LNCaP clone FGC (cell line): ENCODE data around the gene RXRB.
A peak's percentile ranks its signal among the peaks of the same experiment; 100 is the strongest.

ENCODE experiments used
- DNase-seq: peaks from one replicate; pipeline ENCODE4 v3.0.0-alpha.2; 2011; ENCODE audit warnings: low read depth
- H3K4me3 ChIP-seq: 2 replicates; pipeline ENCODE4 v1.5.1; 2011; ENCODE audit warnings: mild to moderate bottlenecking, low read depth, low read length, control low read depth
- TF ChIP-seq, protein P1 (sequence below): IDR thresholded peaks from 2 replicates; pipeline ENCODE4 v1.5.1; 2012; ENCODE audit warnings: mild to moderate bottlenecking; ENCODE audit not compliant: control insufficient read depth, insufficient read depth; ENCODE audit errors: extremely low read depth

Gene RXRB

GRCh38 chr6:33198159-33198852 is 2.2 kb downstream of the RXRB start:
- H3K4me3 ChIP-seq, result no peak overlapping the region
- DNase-seq, result no peak
- TF ChIP-seq, protein P1, sequence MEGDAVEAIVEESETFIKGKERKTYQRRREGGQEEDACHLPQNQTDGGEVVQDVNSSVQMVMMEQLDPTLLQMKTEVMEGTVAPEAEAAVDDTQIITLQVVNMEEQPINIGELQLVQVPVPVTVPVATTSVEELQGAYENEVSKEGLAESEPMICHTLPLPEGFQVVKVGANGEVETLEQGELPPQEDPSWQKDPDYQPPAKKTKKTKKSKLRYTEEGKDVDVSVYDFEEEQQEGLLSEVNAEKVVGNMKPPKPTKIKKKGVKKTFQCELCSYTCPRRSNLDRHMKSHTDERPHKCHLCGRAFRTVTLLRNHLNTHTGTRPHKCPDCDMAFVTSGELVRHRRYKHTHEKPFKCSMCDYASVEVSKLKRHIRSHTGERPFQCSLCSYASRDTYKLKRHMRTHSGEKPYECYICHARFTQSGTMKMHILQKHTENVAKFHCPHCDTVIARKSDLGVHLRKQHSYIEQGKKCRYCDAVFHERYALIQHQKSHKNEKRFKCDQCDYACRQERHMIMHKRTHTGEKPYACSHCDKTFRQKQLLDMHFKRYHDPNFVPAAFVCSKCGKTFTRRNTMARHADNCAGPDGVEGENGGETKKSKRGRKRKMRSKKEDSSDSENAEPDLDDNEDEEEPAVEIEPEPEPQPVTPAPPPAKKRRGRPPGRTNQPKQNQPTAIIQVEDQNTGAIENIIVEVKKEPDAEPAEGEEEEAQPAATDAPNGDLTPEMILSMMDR, result no peak

- TF ChIP-seq, protein P1, result peak; percentile 68
- no peak overlapping the region for H3K4me3 ChIP-seq
- DNase-seq, result no peak
These were observed 2.9 kb downstream of the RXRB start for GRCh38 chr6:33197431-33198048.

GRCh38 chr6:33195304-33196165 is 4.9 kb downstream of the RXRB start:
- no peak overlapping the region for H3K4me3 ChIP-seq
- TF ChIP-seq, protein P1, result no peak
- no peak for DNase-seq

DNA sequence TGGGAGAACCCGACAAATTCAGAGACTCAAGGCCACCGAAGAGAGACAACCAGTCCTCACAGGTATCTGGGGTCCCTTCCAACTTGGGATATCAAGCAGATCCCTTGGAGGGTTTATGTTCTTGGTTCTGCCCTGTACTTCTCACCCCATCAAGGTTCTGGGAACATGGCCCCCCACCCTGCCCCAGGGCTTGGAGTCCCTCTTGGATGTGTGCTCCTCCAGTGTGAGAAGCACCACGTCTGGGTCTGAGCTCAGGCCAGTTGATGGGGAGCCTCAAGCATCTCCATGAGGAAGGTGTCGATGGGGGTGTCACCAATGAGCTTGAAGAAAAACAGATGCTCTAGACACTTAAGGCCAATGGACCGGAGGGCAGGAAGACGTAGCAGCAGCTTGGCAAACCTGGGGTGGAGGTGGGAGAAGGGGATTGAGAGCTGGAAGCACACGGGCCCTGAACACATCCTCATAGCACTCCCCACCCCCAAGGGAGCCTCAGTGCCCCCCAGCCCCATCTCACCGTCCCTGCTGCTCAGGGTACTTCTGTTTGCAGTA is 6.0 kb downstream of the RXRB start:
- DNase-seq, result no peak
- TF ChIP-seq, protein P1, result no peak

DNA sequence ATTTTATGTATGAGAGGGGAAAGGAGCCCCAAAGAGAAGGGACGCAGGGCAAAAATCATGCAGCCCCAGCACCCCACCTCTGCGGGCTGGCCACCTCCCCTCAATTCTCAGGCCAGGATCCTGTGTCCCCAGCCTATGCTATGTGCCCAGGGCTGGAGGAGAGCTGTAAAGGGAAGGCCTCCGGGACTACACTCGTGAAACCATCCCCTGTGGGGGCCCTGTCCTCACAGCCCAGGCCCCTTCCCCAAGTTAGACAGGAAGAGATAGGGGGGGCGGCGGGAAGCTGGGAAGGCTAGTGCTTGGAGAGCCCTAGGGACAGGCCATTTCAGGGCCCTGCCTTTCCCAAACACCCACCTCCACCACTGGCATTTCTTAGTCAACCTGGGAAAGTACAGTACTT is 6.8 kb downstream of the RXRB start:
- H3K4me3 ChIP-seq, result no peak overlapping the region
- DNase-seq, result no peak
- TF ChIP-seq, protein P1, result no peak

More for the DNA sequence above, 6.0 kb downstream of the RXRB start:
- no peak overlapping the region for H3K4me3 ChIP-seq

- TF ChIP-seq, protein P1, result no peak
- H3K4me3 ChIP-seq, result no peak overlapping the region
These were observed 7.5 kb downstream of the RXRB start for GRCh38 chr6:33192671-33193602.

More at GRCh38 chr6:33192671-33193602, 7.5 kb downstream of the RXRB start:
- no peak for DNase-seq
